Neural crest cell (in vitro differentiated cells): Measurements from ENCODE around the gene MAPK1IP1L. TPM values are rescaled to one million over a fixed set of nuclear protein-coding genes. Genes with fewer than 3 reads are reported as not detected.
A peak's percentile ranks its signal among the peaks of the same experiment; 100 is the strongest.

Experiments used
- DNase-seq: peaks from one replicate; pipeline ENCODE4 v3.0.0; 2021; ENCODE audit warnings: low read depth, mixed read lengths, low spot score
- H3K27ac Mint-ChIP-seq: one replicate; pipeline ENCODE4 v1.8.0; 2021; ENCODE audit warnings: mild to moderate bottlenecking, mixed read lengths; ENCODE audit not compliant: unreplicated experiment
- H3K27me3 Mint-ChIP-seq: 2 replicates; pipeline ENCODE4 v1.8.0; 2021; ENCODE audit warnings: low read depth, mild to moderate bottlenecking, mixed read lengths
- H3K36me3 Mint-ChIP-seq: 2 replicates; pipeline ENCODE4 v1.8.0; 2021; ENCODE audit warnings: low read depth, mild to moderate bottlenecking, mixed read lengths
- H3K4me1 Mint-ChIP-seq: 2 replicates; pipeline ENCODE4 v1.8.0; 2021; ENCODE audit warnings: mixed read lengths
- H3K4me3 Mint-ChIP-seq: one replicate; pipeline ENCODE4 v1.8.0; 2021; ENCODE audit warnings: mild to moderate bottlenecking, mixed read lengths
- H3K9me3 Mint-ChIP-seq: 2 replicates; pipeline ENCODE4 v1.8.0; 2021; ENCODE audit warnings: mixed read lengths
- CTCF ChIP-seq: fragments of 200-600 bp; sonication (generic); conservative IDR thresholded peaks from 2 replicates; pipeline ENCODE4 v1.5.0; 2021; ENCODE audit warnings: antibody characterized with exemption, mild to moderate bottlenecking
- total RNA-seq: library from RNA; stranded (reverse); gene quantifications from 2 replicates; pipeline ENCODE4 v1.2.1, GENCODE V29; 2021

Gene MAPK1IP1L
- total RNA-seq, 1 donor from 2014 or later = 141 TPM

- H3K9me3 Mint-ChIP-seq = no peaks in the 10 kb centered on the region
- DNase-seq = no peak
- H3K27me3 Mint-ChIP-seq = no peaks in the 10 kb centered on the region
- no peaks in the 10 kb centered on the region for H3K36me3 Mint-ChIP-seq
- no peak for TF ChIP-seq CTCF
- no peak overlapping the region for H3K27ac Mint-ChIP-seq
- no peaks in the 10 kb centered on the region for H3K4me1 Mint-ChIP-seq
- no peak overlapping the region for H3K4me3 Mint-ChIP-seq
These were observed 36.9 kb downstream of the MAPK1IP1L start for GRCh38 chr14:55088356-55088755.

- no peaks in the 10 kb centered on the region for H3K27me3 Mint-ChIP-seq
- TF ChIP-seq CTCF = no peak
- no peak overlapping the region for H3K4me3 Mint-ChIP-seq
- H3K4me1 Mint-ChIP-seq = no peaks in the 10 kb centered on the region
- H3K36me3 Mint-ChIP-seq = no peaks in the 10 kb centered on the region
- no peaks in the 10 kb centered on the region for H3K9me3 Mint-ChIP-seq
- DNase-seq = no peak
- no peak overlapping the region for H3K27ac Mint-ChIP-seq
These were observed 40.9 kb downstream of the MAPK1IP1L start for GRCh38 chr14:55092341-55092740.

GRCh38 chr14:55094292-55095157, 43.1 kb downstream of the MAPK1IP1L start:
- no peaks in the 10 kb centered on the region for H3K27me3 Mint-ChIP-seq
- H3K36me3 Mint-ChIP-seq = no peaks in the 10 kb centered on the region
- H3K4me1 Mint-ChIP-seq = no peaks in the 10 kb centered on the region
- H3K9me3 Mint-ChIP-seq = no peaks in the 10 kb centered on the region
- H3K4me3 Mint-ChIP-seq = no peak overlapping the region
- H3K27ac Mint-ChIP-seq = no peak overlapping the region
- TF ChIP-seq CTCF = no peak
- DNase-seq = no peak

- peaks cover 16% of the 10 kb centered on the region for H3K4me1 Mint-ChIP-seq
- no peaks in the 10 kb centered on the region for H3K36me3 Mint-ChIP-seq
These were observed 46.6 kb downstream of the MAPK1IP1L start for GRCh38 chr14:55097881-55098560.

GRCh38 chr14:55098561-55098898, 47.1 kb downstream of the MAPK1IP1L start:
- H3K27ac Mint-ChIP-seq = no peak overlapping the region
- no peaks in the 10 kb centered on the region for H3K9me3 Mint-ChIP-seq
- peaks cover 19% of the 10 kb centered on the region for H3K4me1 Mint-ChIP-seq
- no peak overlapping the region for H3K4me3 Mint-ChIP-seq
- no peaks in the 10 kb centered on the region for H3K27me3 Mint-ChIP-seq
- DNase-seq = no peak
- TF ChIP-seq CTCF = no peak
- H3K36me3 Mint-ChIP-seq = no peaks in the 10 kb centered on the region

More at GRCh38 chr14:55097881-55098560, 46.6 kb downstream of the MAPK1IP1L start:
- no peak for TF ChIP-seq CTCF
- no peak for DNase-seq
- H3K9me3 Mint-ChIP-seq = no peaks in the 10 kb centered on the region
- no peaks in the 10 kb centered on the region for H3K27me3 Mint-ChIP-seq
- H3K4me3 Mint-ChIP-seq = no peak overlapping the region
- peak overlapping the region; percentile 48 for H3K27ac Mint-ChIP-seq
